GM19025 (cell line): ENCODE data around the gene CYP4V2.

Experiments
- ATAC-seq: cut with Tn5 transposase; IDR thresholded peaks from one replicate; pipeline ENCODE4 v1.9.1; 2021; ENCODE audit warnings: mild to moderate bottlenecking, low read depth, moderate library complexity; ENCODE audit not compliant: unreplicated experiment

CYP4V2 gene

DNA sequence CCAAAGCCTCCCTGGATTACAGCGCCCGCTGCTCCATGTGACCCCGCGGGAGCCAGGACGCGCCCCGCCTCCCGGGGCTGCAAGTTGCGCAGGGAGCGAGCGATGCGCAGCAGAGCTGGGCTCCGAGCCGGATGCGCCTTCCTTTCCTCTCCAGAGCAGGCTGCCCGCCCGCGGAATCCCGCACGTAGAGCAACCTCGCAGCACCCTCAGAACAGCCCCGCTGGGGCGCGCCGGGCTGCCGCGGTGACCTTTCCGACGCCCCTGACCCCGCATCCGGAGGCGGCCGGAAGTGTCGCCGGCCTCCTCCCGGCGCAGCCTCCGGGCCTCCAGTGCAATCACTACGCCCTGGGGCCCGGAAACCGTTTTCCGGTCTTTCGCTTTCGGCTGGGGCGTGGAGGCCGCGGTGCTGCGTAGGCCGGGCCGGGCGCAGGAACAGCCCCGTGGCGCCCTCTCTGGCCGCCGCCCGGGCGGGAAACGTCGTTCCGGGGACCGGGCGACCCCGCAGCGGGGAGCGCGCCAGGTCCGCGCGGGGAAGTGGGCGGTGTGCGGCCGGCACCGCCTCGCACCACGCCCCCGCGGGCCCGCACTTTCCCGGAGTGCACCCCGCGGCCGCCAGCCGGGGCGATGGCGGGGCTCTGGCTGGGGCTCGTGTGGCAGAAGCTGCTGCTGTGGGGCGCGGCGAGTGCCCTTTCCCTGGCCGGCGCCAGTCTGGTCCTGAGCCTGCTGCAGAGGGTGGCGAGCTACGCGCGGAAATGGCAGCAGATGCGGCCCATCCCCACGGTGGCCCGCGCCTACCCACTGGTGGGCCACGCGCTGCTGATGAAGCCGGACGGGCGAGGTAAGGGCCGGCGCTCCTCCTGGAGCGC lies at the start of gene CYP4V2:
CYP4V2 (plus strand) TSS at position 368 of the 866 bp plus-strand sequence; CDS start at position 625, 257 bp downstream.
- peak; percentile 77 for ATAC-seq

- peak; percentile 53 for ATAC-seq
Observed at GRCh38 chr4:186144198-186144945, 47.0 kb upstream of the CYP4V2 start.

- ATAC-seq: peak; percentile 45
Observed at GRCh38 chr4:186144946-186145569, 46.3 kb upstream of the CYP4V2 start.

DNA sequence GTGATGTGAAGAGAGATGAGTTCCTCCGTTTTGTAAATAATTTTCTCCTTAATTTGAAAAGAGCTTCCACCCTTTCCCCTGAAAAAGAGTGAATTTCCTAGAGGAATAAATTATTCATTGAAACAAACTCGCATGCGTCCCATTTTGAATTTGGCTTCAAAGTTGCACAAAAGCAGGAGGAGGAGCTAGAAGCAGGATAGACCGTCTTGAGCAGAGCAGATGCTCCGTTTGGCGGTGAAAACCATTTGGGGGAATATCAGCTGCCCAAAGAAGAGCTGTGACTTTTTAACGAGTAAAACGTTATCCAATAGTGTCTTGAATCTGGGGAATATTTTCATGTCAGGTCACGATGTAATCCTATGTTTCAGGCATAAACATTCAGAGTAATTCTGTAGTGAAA lies 44.9 kb upstream of the CYP4V2 start:
- ATAC-seq: no peak

DNA sequence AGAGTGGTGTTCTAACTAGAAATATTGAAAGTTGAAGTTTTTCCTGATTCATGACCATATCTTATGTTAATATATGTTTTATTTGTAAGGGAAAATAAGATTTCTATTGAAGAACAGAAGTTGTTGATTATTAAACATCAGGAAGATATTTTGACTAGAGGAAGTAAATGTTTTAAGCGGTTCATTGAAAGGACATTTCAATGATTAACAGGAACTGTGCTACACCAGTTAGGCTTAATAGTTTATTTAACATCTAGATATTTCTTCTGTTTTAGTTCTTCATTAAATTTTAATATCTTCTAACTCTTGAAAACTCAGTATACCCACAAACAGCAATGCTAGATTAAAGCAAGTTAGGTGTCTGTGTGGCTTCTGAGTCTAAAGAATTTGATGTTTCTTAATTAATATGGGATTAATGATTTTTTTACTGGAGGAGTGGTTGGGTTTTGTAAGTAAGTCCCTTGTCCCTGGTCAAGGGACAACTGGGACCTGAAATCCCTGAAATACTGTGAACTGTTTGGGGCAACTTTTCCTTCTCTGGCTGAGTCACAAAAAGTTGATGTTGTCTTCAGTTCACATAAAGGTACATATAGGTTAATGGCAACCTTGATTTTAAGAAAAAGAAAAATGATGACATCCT lies 42.9 kb upstream of the CYP4V2 start:
- ATAC-seq: no peak

DNA sequence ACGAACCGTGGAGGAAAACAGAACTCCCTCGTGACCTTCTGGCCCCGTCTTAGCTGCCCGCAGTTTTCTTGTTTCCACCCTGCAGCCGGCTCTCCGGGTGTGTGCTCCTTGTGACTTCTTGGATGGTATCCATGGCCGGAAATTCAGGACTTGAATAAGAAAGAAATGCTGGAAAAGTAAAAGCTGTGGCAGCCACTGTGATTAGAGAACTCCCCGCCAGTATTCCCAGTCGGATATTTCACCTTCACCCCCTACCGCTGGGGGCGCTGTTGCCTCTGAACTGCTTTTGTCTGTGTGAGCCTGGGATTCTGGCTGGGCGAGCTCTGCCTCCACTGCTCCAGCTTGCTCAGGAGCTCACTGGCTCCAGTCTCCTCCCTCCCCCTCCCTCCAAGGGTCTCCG lies 41.5 kb upstream of the CYP4V2 start:
- no peak for ATAC-seq

- ATAC-seq: no peak
Observed at GRCh38 chr4:186150926-186151325, 40.4 kb upstream of the CYP4V2 start.

DNA sequence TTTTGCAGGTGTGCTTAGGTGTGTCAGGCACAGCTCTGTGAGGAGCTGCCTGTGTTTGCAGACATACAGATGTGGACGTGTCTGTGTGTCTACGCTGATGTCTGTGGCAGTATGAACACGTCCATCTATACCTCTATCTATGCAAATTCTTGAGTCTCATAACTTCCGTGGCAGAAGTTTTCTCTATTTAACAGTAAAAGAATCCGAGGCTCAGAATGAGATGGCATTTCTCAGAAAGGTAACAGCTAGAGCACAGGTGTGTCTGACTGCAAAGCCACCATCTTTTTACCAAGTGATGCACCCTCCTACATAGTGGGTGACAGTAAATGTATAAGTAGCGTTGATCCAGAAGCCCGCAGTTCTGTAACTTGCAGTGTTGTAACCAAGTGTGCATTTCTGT lies 39.9 kb upstream of the CYP4V2 start:
- ATAC-seq: peak; percentile 42

GRCh38 chr4:186158021-186158813 lies 33.1 kb upstream of the CYP4V2 start:
- ATAC-seq: no peak

DNA sequence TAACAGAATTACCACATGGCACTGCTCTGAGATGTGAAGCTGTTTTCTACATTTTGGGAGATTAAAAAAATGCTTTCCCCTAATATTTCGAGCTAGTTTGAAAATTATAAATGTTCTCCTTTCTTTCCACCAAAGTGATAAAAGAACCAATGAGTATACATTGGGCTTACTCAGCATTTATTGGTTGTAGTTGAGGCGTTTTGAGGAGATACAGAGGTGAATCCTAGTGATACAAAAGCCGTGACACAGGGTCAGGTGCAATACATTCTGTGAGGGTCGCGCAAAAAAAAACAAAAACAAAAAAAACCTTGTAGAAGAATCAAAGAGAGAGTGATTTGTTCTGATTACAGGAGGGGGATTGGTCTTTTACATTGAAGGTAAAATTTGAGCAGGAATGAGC lies 32.4 kb upstream of the CYP4V2 start:
- ATAC-seq: no peak

- ATAC-seq: no peak
Observed at GRCh38 chr4:186159613-186160012, 31.8 kb upstream of the CYP4V2 start.

DNA sequence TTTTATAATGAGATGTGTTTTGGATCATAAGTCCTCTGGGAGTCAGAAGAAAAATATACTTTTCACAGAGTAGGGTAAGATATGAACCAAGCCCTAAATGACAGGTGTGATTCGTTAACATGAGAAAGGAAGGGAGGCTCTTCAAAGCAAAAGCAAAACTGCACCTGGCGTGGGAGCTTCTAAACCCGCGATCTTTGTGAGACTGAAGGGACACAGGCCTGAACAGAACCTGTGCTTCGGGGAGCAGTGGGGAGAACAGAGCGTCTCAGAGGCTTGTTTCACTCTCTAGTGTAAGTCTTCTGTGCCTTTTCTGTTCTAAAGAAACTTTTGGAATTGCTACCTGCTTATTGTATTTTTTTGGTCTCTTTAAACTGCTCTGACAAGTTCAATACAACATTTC lies 30.2 kb upstream of the CYP4V2 start:
- peak; percentile 99 for ATAC-seq

GRCh38 chr4:186166852-186167512 lies 24.4 kb upstream of the CYP4V2 start:
- no peak for ATAC-seq

DNA sequence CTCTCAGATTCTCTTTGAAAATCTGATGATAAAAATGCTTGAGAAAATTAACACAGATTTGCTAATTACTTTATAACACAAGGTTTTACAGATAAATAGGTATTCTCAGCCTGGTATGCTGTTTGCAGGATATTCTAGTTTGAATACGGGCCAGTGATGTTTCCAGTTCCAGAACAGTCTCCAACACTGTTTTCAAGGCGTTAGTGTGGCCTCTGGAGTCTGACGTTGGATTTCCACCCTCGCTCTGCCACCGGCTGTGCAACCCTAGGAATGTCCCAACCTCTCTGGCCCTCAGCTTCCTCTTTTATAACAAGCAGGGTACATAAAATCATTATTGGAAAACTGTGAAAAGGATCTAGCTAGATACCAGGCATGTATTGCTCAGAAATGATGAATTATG lies 23.8 kb upstream of the CYP4V2 start:
- no peak for ATAC-seq

DNA sequence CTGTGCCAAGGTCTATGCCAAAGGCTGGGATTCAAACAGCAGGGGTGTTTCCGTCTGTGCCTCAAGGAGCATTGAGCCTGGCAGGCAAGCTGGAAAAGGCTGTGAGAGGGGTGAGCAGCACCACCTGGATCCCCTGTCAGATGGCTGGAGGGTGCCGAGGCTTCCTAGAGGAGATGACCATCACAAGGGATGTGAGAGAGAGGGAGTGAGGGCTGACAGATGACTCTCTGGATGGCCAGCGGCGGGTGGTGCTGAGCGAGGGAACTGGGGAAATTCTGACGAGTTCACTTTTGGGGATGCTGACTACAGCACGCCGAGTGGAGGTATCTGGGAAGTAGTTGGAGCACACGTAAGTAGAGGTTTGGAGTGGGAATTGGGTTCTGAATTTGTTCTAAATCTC lies 22.6 kb upstream of the CYP4V2 start:
- no peak for ATAC-seq

- no peak for ATAC-seq
Observed at GRCh38 chr4:186169333-186169944, 21.9 kb upstream of the CYP4V2 start.

DNA sequence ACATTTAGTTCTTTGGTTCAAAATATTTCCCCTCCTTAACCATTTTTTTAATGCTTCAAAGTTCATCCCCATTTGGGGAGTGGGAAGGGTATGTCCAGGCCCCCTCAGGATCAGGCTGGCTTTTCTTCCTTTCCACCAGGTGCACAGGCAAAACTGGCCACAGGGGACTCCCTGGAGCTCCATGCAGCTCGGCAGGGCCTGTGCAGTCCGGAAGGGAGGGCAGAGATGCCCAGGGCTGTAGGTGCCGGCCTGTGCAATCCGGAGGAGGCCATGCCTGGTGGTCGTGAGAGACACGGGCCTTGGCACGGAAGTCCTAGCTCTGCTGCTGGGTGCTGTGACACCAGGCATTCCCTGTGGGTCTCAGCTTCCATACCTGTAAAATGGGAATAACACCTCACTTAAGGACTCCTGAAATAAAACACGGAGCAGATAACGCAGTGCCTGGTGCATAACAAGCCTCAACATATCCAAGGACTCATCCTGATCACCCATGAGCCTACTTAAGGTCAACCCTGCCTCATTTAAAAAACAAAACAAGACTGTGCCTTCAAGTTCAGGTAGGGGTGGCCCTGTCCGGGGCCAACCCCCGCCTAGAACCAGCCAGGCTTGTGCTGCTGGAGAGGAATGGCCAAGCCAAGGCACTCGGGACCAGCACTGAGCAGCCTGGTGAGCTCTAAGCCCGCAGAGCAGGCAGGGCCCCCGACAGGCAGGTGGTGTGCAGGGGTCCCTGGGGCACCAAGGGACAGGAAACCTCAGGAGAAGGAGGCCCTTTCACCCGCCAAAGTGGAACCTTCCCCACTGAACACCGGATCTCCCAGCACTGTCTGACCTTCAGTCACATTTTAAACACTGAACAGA lies 21.2 kb upstream of the CYP4V2 start:
- no peak for ATAC-seq

- no peak for ATAC-seq
Observed at GRCh38 chr4:186170966-186171365, 20.4 kb upstream of the CYP4V2 start.
